KMS-11 (cell line): Measurements from ENCODE around the gene PARD3B.

Experiments
- H2AFZ ChIP-seq: fragments of 200-600 bp; sonication (generic); 2 replicates; pipeline ENCODE4 v1.6.1; 2016; ENCODE audit warnings: antibody characterized with exemption, mixed run types, low read depth
- H3K27ac ChIP-seq: fragments of 200-600 bp; sonication (generic); 2 replicates; pipeline ENCODE4 v1.6.1; 2016; ENCODE audit warnings: mild to moderate bottlenecking, mixed run types
- H3K27me3 ChIP-seq: fragments of 200-600 bp; sonication (generic); 2 replicates; pipeline ENCODE4 v1.6.1; 2017; ENCODE audit warnings: mild to moderate bottlenecking, low read depth, mixed run types, moderate library complexity; ENCODE audit not compliant: insufficient read depth
- H3K36me3 ChIP-seq: fragments of 200-600 bp; sonication (generic); 2 replicates; pipeline ENCODE4 v1.6.1; 2017; ENCODE audit warnings: mild to moderate bottlenecking, mixed run types; ENCODE audit not compliant: insufficient read depth
- H3K4me1 ChIP-seq: fragments of 200-600 bp; sonication (generic); 2 replicates; pipeline ENCODE4 v1.6.1; 2016; ENCODE audit warnings: mild to moderate bottlenecking, low read depth, mixed run types; ENCODE audit not compliant: poor library complexity, severe bottlenecking
- H3K4me2 ChIP-seq: fragments of 200-600 bp; sonication (generic); 2 replicates; pipeline ENCODE4 v1.7.0; 2016; ENCODE audit warnings: mild to moderate bottlenecking, mixed run types
- H3K4me3 ChIP-seq: fragments of 200-600 bp; sonication (generic); IDR thresholded peaks from 2 replicates; pipeline ENCODE4 v1.6.1; 2017; ENCODE audit warnings: low read depth, low read length, mixed read lengths; ENCODE audit not compliant: insufficient read depth
- H3K79me2 ChIP-seq: fragments of 200-600 bp; sonication (generic); 2 replicates; pipeline ENCODE4 v1.6.1; 2016; ENCODE audit warnings: low read depth, mixed run types; ENCODE audit not compliant: insufficient read depth
- H3K9ac ChIP-seq: fragments of 200-600 bp; sonication (generic); 2 replicates; pipeline ENCODE4 v1.6.1; 2016; ENCODE audit warnings: mild to moderate bottlenecking, mixed run types
- H4K20me1 ChIP-seq: fragments of 200-600 bp; sonication (generic); 2 replicates; pipeline ENCODE4 v1.6.1; 2016; ENCODE audit warnings: mild to moderate bottlenecking, mixed run types; ENCODE audit not compliant: insufficient read depth
- CTCF ChIP-seq: fragments of 200-600 bp; sonication (generic); conservative IDR thresholded peaks from 2 replicates; pipeline ENCODE4 v1.6.1; 2017; ENCODE audit warnings: low read depth, mild to moderate bottlenecking, antibody characterized with exemption, low read length, moderate library complexity, mixed read lengths

PARD3B gene

GRCh38 chr2:204727368-204727767, 182.1 kb downstream of the PARD3B start:
- no peak for TF ChIP-seq CTCF
- Histone ChIP-seq H3K4me1 (no peaks in the 10 kb centered on the region), H3K27ac (no peak overlapping the region)

GRCh38 chr2:204730603-204731002, 185.3 kb downstream of the PARD3B start:
- TF ChIP-seq CTCF: no peak
- Histone ChIP-seq H3K9ac (no peak overlapping the region), H2AFZ (no peak overlapping the region)

More at GRCh38 chr2:204727368-204727767, 182.1 kb downstream of the PARD3B start:
- Histone ChIP-seq H2AFZ (no peak overlapping the region), H4K20me1 (no peaks in the 10 kb centered on the region), H3K79me2 (no peaks in the 10 kb centered on the region), H3K36me3 (no peaks in the 10 kb centered on the region), H3K27me3 (no peaks in the 10 kb centered on the region), H3K4me2 (no peak overlapping the region), H3K4me3 (no peak overlapping the region), H3K9ac (no peak overlapping the region)

GRCh38 chr2:204732019-204732418, 186.7 kb downstream of the PARD3B start:
- H3K27ac ChIP-seq: no peak overlapping the region
- H3K9ac ChIP-seq: no peak overlapping the region
- no peaks in the 10 kb centered on the region for H3K36me3 ChIP-seq
- no peaks in the 10 kb centered on the region for H3K79me2 ChIP-seq
- no peak overlapping the region for H3K4me2 ChIP-seq
- H3K27me3 ChIP-seq: no peaks in the 10 kb centered on the region
- no peaks in the 10 kb centered on the region for H3K4me1 ChIP-seq
- H4K20me1 ChIP-seq: no peaks in the 10 kb centered on the region
- no peak for TF ChIP-seq CTCF
- H2AFZ ChIP-seq: no peak overlapping the region
- no peak overlapping the region for H3K4me3 ChIP-seq

More at GRCh38 chr2:204730603-204731002, 185.3 kb downstream of the PARD3B start:
- Histone ChIP-seq H4K20me1 (no peaks in the 10 kb centered on the region), H3K79me2 (no peaks in the 10 kb centered on the region), H3K4me1 (no peaks in the 10 kb centered on the region), H3K36me3 (no peaks in the 10 kb centered on the region), H3K27ac (no peak overlapping the region), H3K27me3 (no peaks in the 10 kb centered on the region), H3K4me2 (no peak overlapping the region), H3K4me3 (no peak overlapping the region)

GRCh38 chr2:204737296-204737695, 192.0 kb downstream of the PARD3B start:
- no peak overlapping the region for H3K4me2 ChIP-seq
- H3K27me3 ChIP-seq: no peaks in the 10 kb centered on the region
- H3K9ac ChIP-seq: no peak overlapping the region
- no peaks in the 10 kb centered on the region for H4K20me1 ChIP-seq
- no peak overlapping the region for H3K27ac ChIP-seq
- H3K36me3 ChIP-seq: no peaks in the 10 kb centered on the region
- H3K4me3 ChIP-seq: no peak overlapping the region
- H3K79me2 ChIP-seq: no peaks in the 10 kb centered on the region
- no peak for TF ChIP-seq CTCF
- H3K4me1 ChIP-seq: no peaks in the 10 kb centered on the region
- no peak overlapping the region for H2AFZ ChIP-seq

- Histone ChIP-seq H3K4me2 (no peak overlapping the region), H4K20me1 (no peaks in the 10 kb centered on the region), H3K79me2 (no peaks in the 10 kb centered on the region), H3K4me1 (no peaks in the 10 kb centered on the region), H3K27me3 (no peaks in the 10 kb centered on the region), H2AFZ (no peak overlapping the region), H3K36me3 (no peaks in the 10 kb centered on the region), H3K9ac (no peak overlapping the region), H3K27ac (no peak overlapping the region), H3K4me3 (no peak overlapping the region)
- no peak for TF ChIP-seq CTCF
Measured at GRCh38 chr2:204738721-204739120, 193.4 kb downstream of the PARD3B start.
